GM23338 (cell line): ENCODE data around the gene TMEM236.

Experiments used
- CTCF ChIP-seq, 2 experiments: fragments of 200-600 bp in 1 of 2; sonication (generic) in 1 of 2; conservative IDR thresholded peaks; 2 replicates each; pipeline versions ENCODE4 v1.5.1 to v1.6.1; 2016 to 2017; ENCODE audit warnings: antibody characterized with exemption in 2 of 2, low read depth in 2 of 2, mild to moderate bottlenecking in 2 of 2, moderate library complexity in 1 of 2
- EZH2 ChIP-seq: fragments of 200-600 bp; sonication (generic); IDR thresholded peaks from one replicate; pipeline ENCODE4 v1.8.0; 2017; ENCODE audit warnings: antibody characterized with exemption, mild to moderate bottlenecking, low read depth; ENCODE audit not compliant: unreplicated experiment
- EZH2phosphoT487 ChIP-seq: fragments of 200-600 bp; sonication (generic); IDR thresholded peaks from one replicate; pipeline ENCODE4 v1.8.1; 2018; ENCODE audit warnings: antibody characterized with exemption; ENCODE audit not compliant: unreplicated experiment
- NANOG ChIP-seq: IDR thresholded peaks from 2 replicates; pipeline ENCODE4 v1.6.1; 2016; ENCODE audit warnings: antibody characterized with exemption, borderline replicate concordance
- POLR2AphosphoS5 ChIP-seq: IDR thresholded peaks from 2 replicates; pipeline ENCODE4 v1.6.1; 2016; ENCODE audit warnings: antibody characterized with exemption, low read depth
- REST ChIP-seq: IDR thresholded peaks from one replicate; pipeline ENCODE4 v1.6.1; 2018; ENCODE audit warnings: antibody characterized with exemption; ENCODE audit not compliant: unreplicated experiment
- STAT1 ChIP-seq: IDR thresholded peaks from one replicate; pipeline ENCODE4 v1.6.1; 2016; ENCODE audit warnings: antibody characterized with exemption; ENCODE audit not compliant: unreplicated experiment
- ZNF114 ChIP-seq: fragments of 250-450 bp; sonication (Bioruptor Pico); IDR thresholded peaks from 2 replicates; pipeline ENCODE4 v1.5.0; 2020; ENCODE audit warnings: mild to moderate bottlenecking, moderate library complexity
- ZNF331 ChIP-seq: fragments of 250-450 bp; sonication (Bioruptor Pico); IDR thresholded peaks from 2 replicates; pipeline ENCODE4 v1.5.0; 2020; ENCODE audit warnings: low read depth, mild to moderate bottlenecking, moderate library complexity

GRCh38 chr10:17771017-17771416, 19.0 kb downstream of the TMEM236 start:
- TF ChIP-seq CTCF (conservative IDR thresholded peaks at IDR 0.05; ENCODE audit: low read depth in 2 of 2), result no peak
- TF ChIP-seq POLR2AphosphoS5, result no peak
- no peak for TF ChIP-seq EZH2phosphoT487
- TF ChIP-seq REST, result no peak
- TF ChIP-seq EZH2, result no peak
- TF ChIP-seq NANOG, result no peak
- no peak for TF ChIP-seq ZNF114 (CRISPR knock-in tag)
- TF ChIP-seq ZNF331, result no peak
- TF ChIP-seq STAT1, result no peak
